Endothelial cell of umbilical vein (primary cell): ENCODE measurements around the gene PLEKHH1. TPM values are rescaled to one million over a fixed set of nuclear protein-coding genes. Genes with fewer than 3 reads are reported as not detected.

ENCODE experiments used
- BruUV-seq: library from RNA; stranded (reverse); fragments of 400-500 nt; replicated peaks from 2 replicates; lab custom pipeline; 2021; lab: Mats Ljungman, UMichigan
- CTCF ChIA-PET: fragments of 300-600, 350-600 bp; sonication (Branson Sonifier 250); formaldehyde crosslinking; loops from one replicate; lab custom pipeline; 2021; ENCODE audit warnings: antibody characterized with exemption, inconsistent platforms; lab: Charles Lee
- POLR2A ChIA-PET: fragments of 300-600, 350-600 bp; sonication (Branson Sonifier 250); formaldehyde crosslinking; loops from one replicate; lab custom pipeline; 2021; ENCODE audit warnings: antibody characterized with exemption, inconsistent platforms; lab: Charles Lee
- DNase-seq: peaks from one replicate; pipeline ENCODE4 v3.0.0-alpha.2; 2011; ENCODE audit warnings: low read depth, low spot score
- FAIRE-seq: peaks from 2 replicates; lab custom pipeline; 2011; peaks lifted over from hg19 to GRCh38; lab: Jason Lieb, UNC
- H2AFZ ChIP-seq: 2 replicates; pipeline ENCODE4 v1.6.0; 2012; ENCODE audit warnings: low read depth, low read length, control low read depth, inconsistent platforms
- H3K27ac ChIP-seq: 2 replicates; pipeline ENCODE4 v1.5.1; 2011; ENCODE audit warnings: low read depth, mild to moderate bottlenecking, control low read depth, low read length, moderate library complexity; ENCODE audit not compliant: insufficient read depth
- H3K27me3 ChIP-seq, 2 experiments: 2 replicates each; pipeline versions ENCODE4 v1.6.0 to v1.6.1; 2011; ENCODE audit warnings: low read length in 2 of 2, mixed read lengths in 1 of 2; ENCODE audit not compliant: control insufficient read depth in 2 of 2, insufficient read depth in 2 of 2
- H3K36me3 ChIP-seq, 2 experiments: 2 replicates in 1 of 2; 3 replicates in 1 of 2; pipeline ENCODE4 v1.5.1; 2011; ENCODE audit warnings: low read length in 2 of 2, mild to moderate bottlenecking in 1 of 2, moderate library complexity in 1 of 2; ENCODE audit not compliant: control insufficient read depth in 2 of 2, insufficient read depth in 2 of 2; ENCODE audit errors: extremely low read depth in 1 of 2
- H3K4me1 ChIP-seq: 3 replicates; pipeline ENCODE4 v1.5.1; 2011; ENCODE audit warnings: mild to moderate bottlenecking, low read length; ENCODE audit not compliant: control insufficient read depth, insufficient read depth; ENCODE audit errors: extremely low read depth
- H3K4me2 ChIP-seq: 2 replicates; pipeline ENCODE4 v1.6.1; 2011; ENCODE audit warnings: low read length, control low read depth, mixed read lengths; ENCODE audit not compliant: insufficient read depth
- H3K4me3 ChIP-seq, 3 experiments: fragments of 200-600 bp in 1 of 3; sonication (generic), shearing (Covaris generic) in 1 of 3; replicated peaks in 1 of 3; 2 replicates each; pipeline ENCODE4 v1.5.1; 2011 to 2016; ENCODE audit warnings: control low read depth in 3 of 3, low read length in 3 of 3, mild to moderate bottlenecking in 2 of 3, inconsistent platforms in 1 of 3, low read depth in 1 of 3, moderate library complexity in 1 of 3; ENCODE audit not compliant: insufficient read depth in 1 of 3
- H3K79me2 ChIP-seq: 2 replicates; pipeline ENCODE4 v1.6.0; 2012; ENCODE audit warnings: low read length, inconsistent platforms; ENCODE audit not compliant: control insufficient read depth, insufficient read depth
- H3K9ac ChIP-seq: replicated peaks from 2 replicates; pipeline ENCODE3; 2011; ENCODE audit warnings: low read length, control low read depth; ENCODE audit not compliant: insufficient read depth; ENCODE audit errors: extremely low read depth
- H3K9me1 ChIP-seq: replicated peaks from 3 replicates; pipeline ENCODE4 v1.6.0; 2011; ENCODE audit warnings: mild to moderate bottlenecking, low read length; ENCODE audit not compliant: control insufficient read depth, insufficient read depth; ENCODE audit errors: extremely low read depth
- H3K9me3 ChIP-seq: replicated peaks from 2 replicates; pipeline ENCODE4 v1.5.1; 2012; ENCODE audit warnings: low read length, inconsistent platforms; ENCODE audit not compliant: control insufficient read depth, insufficient read depth
- H4K20me1 ChIP-seq: replicated peaks from 2 replicates; pipeline ENCODE3; 2011; ENCODE audit warnings: mild to moderate bottlenecking, low read length; ENCODE audit not compliant: control insufficient read depth, insufficient read depth; ENCODE audit errors: extremely low read depth
- EZH2 ChIP-seq: IDR thresholded peaks from 2 replicates; pipeline ENCODE4 v1.6.1; 2012; ENCODE audit warnings: borderline replicate concordance, low read depth, mild to moderate bottlenecking, moderate library complexity, low read length, inconsistent platforms; ENCODE audit not compliant: severe bottlenecking
- FOS ChIP-seq: IDR thresholded peaks from 2 replicates; pipeline ENCODE4 v1.6.1; 2011; ENCODE audit warnings: mild to moderate bottlenecking, low read length, moderate library complexity, borderline replicate concordance; ENCODE audit not compliant: insufficient read depth
- GATA2 ChIP-seq: IDR thresholded peaks from 2 replicates; pipeline ENCODE4 v1.7.0; 2011; ENCODE audit warnings: low read depth, mild to moderate bottlenecking, moderate library complexity, mixed read lengths, low read length; ENCODE audit not compliant: insufficient read length, insufficient read depth
- JUN ChIP-seq: IDR thresholded peaks from 2 replicates; pipeline ENCODE4 v1.6.1; 2011; ENCODE audit warnings: borderline replicate concordance, low read depth; ENCODE audit not compliant: insufficient read length, insufficient read depth
- MYC ChIP-seq: IDR thresholded peaks from one replicate; pipeline ENCODE4 v1.6.1; 2011; ENCODE audit warnings: mild to moderate bottlenecking, low read depth, low read length
- POLR2A ChIP-seq: IDR thresholded peaks from 2 replicates; pipeline ENCODE4 v1.6.1; 2012; ENCODE audit warnings: low read depth, mild to moderate bottlenecking, control low read depth, low read length
- POLR2AphosphoS5 ChIP-seq: IDR thresholded peaks from 2 replicates; pipeline ENCODE4 v1.6.1; 2012; ENCODE audit warnings: low read depth, mild to moderate bottlenecking, control low read depth, low read length, moderate library complexity; ENCODE audit not compliant: insufficient read depth
- dilution Hi-C: fragments of 300-500 bp; cut with MboI; formaldehyde crosslinking; loops from one replicate; pipeline ENCODE4 v1.15.0; 2019; ENCODE audit warnings: low sequenced_read_pairs; ENCODE audit not compliant: extremely low pct_ligation_motif_present
- intact Hi-C: fragments of 100-400 bp; cut with micrococcal nuclease; formaldehyde crosslinking; loops from one replicate; pipeline ENCODE4 v1.10.0; 2022
- polyA plus RNA-seq, 4 experiments: library from polyadenylated mRNA; depleted of rRNA in 3 of 4; stranded (reverse) in 3 of 4; unstranded in 1 of 4; fragments of >200 nt; gene quantifications; 2 replicates each; pipeline versions ENCODE4 v1.2.1 to v1.2.3, GENCODE V29; 2011 to 2012; ENCODE audit warnings: missing spikeins in 1 of 4
- total RNA-seq: library from RNA; stranded (reverse); gene quantifications from 2 replicates; pipeline ENCODE4 v1.2.3, GENCODE V29; 2021
- TF ChIP-seq, protein P1 (sequence below): IDR thresholded peaks from 2 replicates; pipeline ENCODE4 v1.6.1; 2011; ENCODE audit not compliant: insufficient read depth, insufficient read length
- TF ChIP-seq, protein P2 (sequence below), 2 donors: IDR thresholded peaks; 1 replicate in 1 of 2; 2 replicates in 1 of 2; pipeline ENCODE4 v1.5.1; 2011; ENCODE audit warnings: low read length in 2 of 2, mild to moderate bottlenecking in 2 of 2, moderate library complexity in 2 of 2, control low read depth in 1 of 2, inconsistent platforms in 1 of 2, low read depth in 1 of 2; ENCODE audit not compliant: insufficient read depth in 1 of 2; ENCODE audit errors: extremely low read depth in 1 of 2

PLEKHH1 gene
- total and polyA plus RNA-seq, 2 donors (not counting 3 experiments of a cell fraction or from before 2014, with no cell fraction given): 0.17 to 0.71 TPM

DNA sequence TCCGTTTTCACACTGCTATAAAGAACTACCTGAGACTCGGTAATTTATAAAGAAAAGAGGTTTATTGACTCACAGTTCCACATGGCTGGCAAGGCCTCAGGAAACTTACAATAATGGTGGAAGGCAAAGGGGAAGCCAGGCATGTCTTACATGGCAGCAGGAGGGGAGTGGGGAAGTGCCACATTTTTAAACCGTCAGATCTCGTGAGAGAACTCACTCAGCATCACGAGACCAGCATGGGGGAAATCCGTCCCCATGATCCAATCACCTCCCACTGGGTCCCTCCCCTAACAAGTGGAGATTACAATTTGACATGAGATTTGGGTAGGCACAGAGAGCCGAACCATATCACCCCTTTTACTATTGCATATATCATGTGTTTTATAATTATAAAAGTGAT, 69.0 kb downstream of the PLEKHH1 start:
- Histone ChIP-seq H3K36me3 (no peaks in the 10 kb centered on the region), H4K20me1 (no peaks in the 10 kb centered on the region), H3K4me2 (no peak overlapping the region), H3K9ac (no peak overlapping the region), H3K79me2 (no peaks in the 10 kb centered on the region), H3K27me3 (peaks cover 0 to 10% of the 10 kb centered on the region in 2 experiments), H3K4me1 (peaks cover 6% of the 10 kb centered on the region), H3K9me3 (no peaks in the 10 kb centered on the region), H2AFZ (no peak overlapping the region), H3K4me3 (no peak overlapping the region), H3K9me1 (no peaks in the 10 kb centered on the region), H3K27ac (no peak overlapping the region)
- ChIA-PET CTCF (interaction anchor here (1.0 kb wide), 1 partner anchor 18 kb away, joined by 3 read pairs; no protein-coding TSS in a partner anchor), POLR2A (no interaction called here)
- TF ChIP-seq JUN (no peak), POLR2AphosphoS5 (no peak), GATA2 (no peak), FOS (no peak), POLR2A (no peak), EZH2 (no peak), MYC (no peak)
- TF ChIP-seq, protein P1, sequence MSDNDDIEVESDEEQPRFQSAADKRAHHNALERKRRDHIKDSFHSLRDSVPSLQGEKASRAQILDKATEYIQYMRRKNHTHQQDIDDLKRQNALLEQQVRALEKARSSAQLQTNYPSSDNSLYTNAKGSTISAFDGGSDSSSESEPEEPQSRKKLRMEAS: no peak
- TF ChIP-seq, protein P2, sequence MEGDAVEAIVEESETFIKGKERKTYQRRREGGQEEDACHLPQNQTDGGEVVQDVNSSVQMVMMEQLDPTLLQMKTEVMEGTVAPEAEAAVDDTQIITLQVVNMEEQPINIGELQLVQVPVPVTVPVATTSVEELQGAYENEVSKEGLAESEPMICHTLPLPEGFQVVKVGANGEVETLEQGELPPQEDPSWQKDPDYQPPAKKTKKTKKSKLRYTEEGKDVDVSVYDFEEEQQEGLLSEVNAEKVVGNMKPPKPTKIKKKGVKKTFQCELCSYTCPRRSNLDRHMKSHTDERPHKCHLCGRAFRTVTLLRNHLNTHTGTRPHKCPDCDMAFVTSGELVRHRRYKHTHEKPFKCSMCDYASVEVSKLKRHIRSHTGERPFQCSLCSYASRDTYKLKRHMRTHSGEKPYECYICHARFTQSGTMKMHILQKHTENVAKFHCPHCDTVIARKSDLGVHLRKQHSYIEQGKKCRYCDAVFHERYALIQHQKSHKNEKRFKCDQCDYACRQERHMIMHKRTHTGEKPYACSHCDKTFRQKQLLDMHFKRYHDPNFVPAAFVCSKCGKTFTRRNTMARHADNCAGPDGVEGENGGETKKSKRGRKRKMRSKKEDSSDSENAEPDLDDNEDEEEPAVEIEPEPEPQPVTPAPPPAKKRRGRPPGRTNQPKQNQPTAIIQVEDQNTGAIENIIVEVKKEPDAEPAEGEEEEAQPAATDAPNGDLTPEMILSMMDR (IDR thresholded peaks at IDR 0.05; ENCODE audit: extremely low read depth in 1 of 2, insufficient read depth in 1 of 2, low read depth in 1 of 2, low read length in 2 of 2): no peak
- FAIRE-seq: no peak
- intact Hi-C loops (no loop called here), dilution Hi-C loops (no loop called here)
- no peak for DNase-seq
- no TSS peak for BruUV-seq
